GM12878 (cell line): Measurements from ENCODE around the gene PSMD1. TPM values are rescaled to one million over a fixed set of nuclear protein-coding genes. Genes with fewer than 3 reads are reported as not detected.

ENCODE experiments used
- ATAC-seq: fragments of 200-7000 bp; cut with Tn5 transposase; 3 replicates; pipeline ENCODE4 v1.9.1; 2020; ENCODE audit warnings: mild to moderate bottlenecking, moderate library complexity
- BruUV-seq: library from RNA; stranded (reverse); fragments of 400-500 nt; replicated peaks from 2 replicates; lab custom pipeline; 2021; lab: Mats Ljungman, UMichigan
- CTCF ChIA-PET: fragments of 300-600 bp; sonication (Branson Sonifier 250); formaldehyde crosslinking; extraction: SDS; loops from one replicate; lab custom pipeline; 2021; ENCODE audit warnings: inconsistent platforms; lab: Yijun Ruan, JAX
- POLR2A ChIA-PET: fragments of 350-600 bp; formaldehyde crosslinking; extraction: SDS; loops from one replicate; lab custom pipeline; 2021; ENCODE audit warnings: inconsistent platforms; lab: Charles Lee
- RAD21 ChIA-PET: fragments of 300-600 bp; sonication (Branson Sonifier 250); formaldehyde crosslinking; loops from one replicate; lab custom pipeline; 2023; ENCODE audit warnings: antibody characterized with exemption; ENCODE audit not compliant: unreplicated experiment; lab: Charles Lee
- SMC1A ChIA-PET: fragments of 300-600 bp; sonication (Branson Sonifier 250); formaldehyde crosslinking; loops from one replicate; lab custom pipeline; 2023; ENCODE audit not compliant: unreplicated experiment, uncharacterized antibody; lab: Charles Lee
- DNase-seq: peaks from one replicate; pipeline ENCODE4 v3.0.0-alpha.2; 2011; ENCODE audit warnings: low read depth, low spot score
- FAIRE-seq: peaks from 3 replicates; lab custom pipeline; 2011; peaks lifted over from hg19 to GRCh38; lab: Jason Lieb, UNC
- H2AFZ ChIP-seq: 2 replicates; pipeline ENCODE4 v1.6.0; 2011; ENCODE audit warnings: low read depth, low read length, control low read depth; ENCODE audit not compliant: control insufficient read depth
- H3K27ac ChIP-seq: 2 replicates; pipeline ENCODE4 v1.5.1; 2011; ENCODE audit warnings: control low read depth; ENCODE audit not compliant: control insufficient read depth, insufficient read depth
- H3K27me3 ChIP-seq, 2 experiments: replicated peaks in 1 of 2; 2 replicates each; pipeline versions ENCODE4 v1.6.0 to v1.6.1; 2011; ENCODE audit warnings: low read length in 1 of 2; ENCODE audit not compliant: control insufficient read depth in 2 of 2, insufficient read depth in 2 of 2
- H3K36me3 ChIP-seq, 2 experiments: 2 replicates each; pipeline ENCODE4 v1.5.1; 2011; ENCODE audit warnings: low read length in 1 of 2; ENCODE audit not compliant: control insufficient read depth in 2 of 2, insufficient read depth in 2 of 2
- H3K4me1 ChIP-seq: 2 replicates; pipeline ENCODE4 v1.6.1; 2011; ENCODE audit warnings: mild to moderate bottlenecking, low read length, moderate library complexity, mixed read lengths; ENCODE audit not compliant: control insufficient read depth, insufficient read depth
- H3K4me2 ChIP-seq: 2 replicates; pipeline ENCODE4 v1.6.0; 2011; ENCODE audit warnings: control low read depth; ENCODE audit not compliant: control insufficient read depth, insufficient read depth
- H3K4me3 ChIP-seq: fragments of 200-600 bp; sonication (generic); 2 replicates; pipeline ENCODE4 v1.5.1; 2016
- H3K79me2 ChIP-seq: 2 replicates; pipeline ENCODE4 v1.6.0; 2011; ENCODE audit warnings: low read length; ENCODE audit not compliant: control insufficient read depth, insufficient read depth
- H3K9ac ChIP-seq: 2 replicates; pipeline ENCODE4 v1.8.0; 2011; ENCODE audit warnings: low read length, control low read depth, mixed read lengths; ENCODE audit not compliant: control insufficient read depth, insufficient read depth
- H3K9me3 ChIP-seq: replicated peaks from 3 replicates; pipeline ENCODE4 v1.5.1; 2011; ENCODE audit warnings: mild to moderate bottlenecking, low read length; ENCODE audit not compliant: control insufficient read depth, insufficient read depth
- H4K20me1 ChIP-seq: 2 replicates; pipeline ENCODE4 v1.6.0; 2011; ENCODE audit not compliant: control insufficient read depth, insufficient read depth
- IRF5 ChIP-seq: fragments of 450-650 bp; IDR thresholded peaks from 2 replicates; pipeline ENCODE4 v1.6.1; 2017; ENCODE audit warnings: borderline replicate concordance
- LARP7 ChIP-seq: fragments of 450-650 bp; IDR thresholded peaks from 2 replicates; pipeline ENCODE4 v1.6.1; 2017; ENCODE audit warnings: mild to moderate bottlenecking
- MEF2B ChIP-seq: fragments of 450-650 bp; IDR thresholded peaks from 2 replicates; pipeline ENCODE4 v1.6.1; 2018; ENCODE audit warnings: mild to moderate bottlenecking, moderate library complexity; ENCODE audit not compliant: partially characterized antibody, poor library complexity, severe bottlenecking
- MXI1 ChIP-seq: fragments of 150-350 bp; IDR thresholded peaks from 2 replicates; pipeline ENCODE4 v1.6.1; 2011; ENCODE audit warnings: low read depth, mild to moderate bottlenecking, inconsistent platforms, low read length, improper control_type of control experiment
- NRF1 ChIP-seq: conservative IDR thresholded peaks from 2 replicates; pipeline ENCODE4 v1.6.1; 2011; ENCODE audit warnings: mild to moderate bottlenecking, low read depth, low read length, improper control_type of control experiment
- RELA ChIP-seq: fragments of 450-650 bp; IDR thresholded peaks from 2 replicates; pipeline ENCODE4 v1.8.0; 2014; ENCODE audit warnings: borderline replicate concordance; ENCODE audit not compliant: partially characterized antibody
- WRNIP1 ChIP-seq: IDR thresholded peaks from 2 replicates; pipeline ENCODE4 v1.6.1; 2011; ENCODE audit warnings: low read depth, low read length, improper control_type of control experiment, borderline replicate concordance
- WGBS: methylation state at CpG from one replicate; pipeline ENCODE4 v1.1.6; 2016; ENCODE audit warnings: low lambda C conversion rate; ENCODE audit not compliant: insufficient replicate concordance, insufficient coverage; ENCODE audit errors: missing lambda C conversion rate; 5-methylcytosine and 5-hydroxymethylcytosine counted together
- in situ Hi-C: fragments of 300-500 bp; cut with MboI; formaldehyde crosslinking; loops from 9 replicates; pipeline ENCODE4 v1.14.3; 2018; ENCODE audit warnings: mixed read lengths
- intact Hi-C: fragments of 100-400 bp; cut with micrococcal nuclease; formaldehyde crosslinking; loops from one replicate; pipeline ENCODE4 v1.14.2; 2022; ENCODE audit not compliant: unreplicated experiment
- polyA plus RNA-seq, 11 experiments: library from polyadenylated mRNA; depleted of rRNA in 4 of 11; unstranded in 6 of 11; stranded (reverse) in 5 of 11; fragments of >200 nt; fragmentation: Nextera tagmentation in 4 of 11; fragmentation: Illumina TruSeq in 1 of 11; extraction: Ambion mirVana in 4 of 11; extraction: Trizol in 1 of 11; gene quantifications; 1 replicate in 1 of 11; 2 replicates in 10 of 11; pipeline versions ENCODE4 v1.2.1 to v1.2.3, GENCODE V29; 2011 to 2016; ENCODE audit warnings: inconsistent platforms in 2 of 11, missing spikeins in 2 of 11, low read depth in 1 of 11
- total RNA-seq, 4 experiments: library from RNA; depleted of rRNA in 3 of 4; stranded (reverse); fragments of >200 nt in 3 of 4; fragmentation: Illumina TruSeq in 1 of 4; extraction: Trizol in 1 of 4; gene quantifications; 2 replicates each; pipeline versions ENCODE4 v1.2.1 to v1.2.3, GENCODE V29; 2013 to 2021

Gene PSMD1
- total and polyA plus RNA-seq, 10 of the 15 experiments (the other 5 are each of a cell fraction or from before 2014, with no cell fraction given), result 87.4 to 220 (median 139) TPM

DNA sequence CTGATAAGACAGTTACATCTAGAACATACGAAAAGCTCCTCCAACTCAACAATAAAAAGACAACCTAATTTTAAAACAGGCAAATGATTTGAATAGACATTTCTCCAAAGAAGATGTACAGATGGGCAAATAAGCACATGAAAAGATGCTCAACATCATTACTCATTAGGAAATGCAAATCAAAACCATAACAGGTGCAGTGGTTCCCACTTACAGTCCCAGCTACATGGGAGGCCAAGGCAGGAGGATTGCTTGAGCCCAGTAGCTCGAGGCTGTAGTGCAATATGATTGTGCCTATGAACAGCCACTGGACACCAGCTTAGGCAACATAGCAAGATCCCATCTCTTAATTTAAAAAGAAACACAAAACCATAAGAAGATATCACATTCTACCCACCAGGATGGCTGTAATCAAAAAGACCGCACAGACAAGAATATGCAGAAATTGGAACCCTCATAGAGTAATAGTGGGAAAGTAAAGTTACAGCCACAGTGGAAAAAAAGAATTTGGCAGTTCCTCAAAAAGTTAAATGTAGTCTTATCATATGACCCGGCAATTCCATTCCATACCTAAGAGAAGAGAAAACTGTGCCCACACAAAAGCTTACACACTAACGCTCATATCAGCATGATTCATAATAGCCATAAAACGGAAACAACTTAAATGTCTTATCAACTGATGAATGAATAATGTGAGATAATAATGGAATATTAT, 111.2 kb downstream of the PSMD1 start (continued):
- TF ChIP-seq MXI1, result no peak

GRCh38 chr2:231168460-231169139, 111.9 kb downstream of the PSMD1 start:
- Histone ChIP-seq H3K9me3 (no peaks in the 10 kb centered on the region), H3K36me3 (peaks cover 2 to 29% of the 10 kb centered on the region in 2 experiments), H3K9ac (no peak overlapping the region), H3K4me2 (no peak overlapping the region), H3K27me3 (no peaks in the 10 kb centered on the region), H4K20me1 (no peaks in the 10 kb centered on the region), H3K27ac (no peak overlapping the region), H3K4me1 (no peaks in the 10 kb centered on the region), H3K4me3 (no peak overlapping the region), H2AFZ (no peak overlapping the region), H3K79me2 (no peaks in the 10 kb centered on the region)
- POLR2A ChIA-PET, result interaction anchor here (1.1 to 1.4 kb wide), 2 partner anchors 11 to 14 kb away, joined by 3 to 4 read pairs; no protein-coding TSS in a partner anchor
- ATAC-seq (no peak), DNase-seq (no peak), FAIRE-seq (no peak)
- 65% methylated on average over 4 of the region's 4 CpGs for WGBS
- SMC1A ChIA-PET, result interaction anchor here (0.9 to 4.0 kb wide), 5 partner anchors 11 to 64 kb away, joined by 3 to 17 read pairs (median 5); no protein-coding TSS in a partner anchor
- intact Hi-C loops, result no loop called here
- in situ Hi-C loops, result no loop called here
- CTCF ChIA-PET, result interaction anchor here (1.1 to 2.0 kb wide), 3 partner anchors 11 to 66 kb away, joined by 3 to 10 read pairs (median 4); no protein-coding TSS in a partner anchor
- RAD21 ChIA-PET, result interaction anchor here (0.6 to 1.4 kb wide), 2 partner anchors 11 to 231 kb away, joined by 3 to 5 read pairs; no protein-coding TSS in a partner anchor
- no TSS peak for BruUV-seq
- TF ChIP-seq MEF2B, result peak; percentile 55
- no peak for TF ChIP-seq IRF5
- TF ChIP-seq RELA, result no peak
- TF ChIP-seq WRNIP1, result no peak
- no peak for TF ChIP-seq LARP7
- TF ChIP-seq NRF1, result no peak
